Thoracic aorta (tissue), 2 donors: Measurements from ENCODE around the gene STK39. TPM values are rescaled to one million over a fixed set of nuclear protein-coding genes. Genes with fewer than 3 reads are reported as not detected.

Experiments
- ATAC-seq: fragments of 150-250 bp; one replicate; pipeline ENCODE4 v1.8.0; 2017; ENCODE audit warnings: low read depth; ENCODE audit not compliant: insufficient number of reproducible peaks, low FRiP score
- DNase-seq: peaks from one replicate; pipeline ENCODE4 v3.0.0-alpha.2; 2020; ENCODE audit warnings: low spot score
- H3K27ac ChIP-seq, 2 donors: fragments of 200-600 bp; sonication (generic); 1 replicate in 1 of 2; 2 replicates in 1 of 2; pipeline ENCODE4 v1.5.1; 2016; ENCODE audit warnings: mild to moderate bottlenecking in 2 of 2, moderate library complexity in 2 of 2
- H3K27me3 ChIP-seq: fragments of 200-600 bp; sonication (generic); replicated peaks from 2 replicates; pipeline ENCODE4 v1.6.0; 2016; ENCODE audit warnings: mild to moderate bottlenecking; ENCODE audit not compliant: insufficient read depth
- H3K36me3 ChIP-seq: fragments of 200-600 bp; sonication (generic); one replicate; pipeline ENCODE4 v1.5.1; 2016
- H3K4me1 ChIP-seq, 2 donors: fragments of 200-600 bp; sonication (generic); 1 replicate in 1 of 2; 2 replicates in 1 of 2; pipeline versions ENCODE4 v1.5.1 to v1.6.0; 2016; ENCODE audit warnings: low read depth in 2 of 2, mild to moderate bottlenecking in 1 of 2; ENCODE audit not compliant: control insufficient read depth in 1 of 2
- H3K4me3 ChIP-seq: fragments of 200-600 bp; sonication (generic); 2 replicates; pipeline ENCODE4 v1.5.1; 2016; ENCODE audit warnings: mild to moderate bottlenecking
- H3K9me3 ChIP-seq: fragments of 200-600 bp; sonication (generic); 2 replicates; pipeline ENCODE4 v1.5.1; 2016
- total RNA-seq, 2 donors: library from RNA; depleted of rRNA; stranded (reverse); fragments of >200 nt; gene quantifications; one replicate each; pipeline versions ENCODE4 v1.1.0 to v1.2.3, GENCODE V29; 2016
- TF ChIP-seq, protein P1 (sequence below): fragments of 200-600 bp; sonication (generic); IDR thresholded peaks from one replicate; pipeline ENCODE4 v1.5.1; 2019; ENCODE audit warnings: antibody characterized with exemption

Gene STK39
- total RNA-seq, 2 donors from 2014 or later: 11.5 to 18.5 TPM

DNA sequence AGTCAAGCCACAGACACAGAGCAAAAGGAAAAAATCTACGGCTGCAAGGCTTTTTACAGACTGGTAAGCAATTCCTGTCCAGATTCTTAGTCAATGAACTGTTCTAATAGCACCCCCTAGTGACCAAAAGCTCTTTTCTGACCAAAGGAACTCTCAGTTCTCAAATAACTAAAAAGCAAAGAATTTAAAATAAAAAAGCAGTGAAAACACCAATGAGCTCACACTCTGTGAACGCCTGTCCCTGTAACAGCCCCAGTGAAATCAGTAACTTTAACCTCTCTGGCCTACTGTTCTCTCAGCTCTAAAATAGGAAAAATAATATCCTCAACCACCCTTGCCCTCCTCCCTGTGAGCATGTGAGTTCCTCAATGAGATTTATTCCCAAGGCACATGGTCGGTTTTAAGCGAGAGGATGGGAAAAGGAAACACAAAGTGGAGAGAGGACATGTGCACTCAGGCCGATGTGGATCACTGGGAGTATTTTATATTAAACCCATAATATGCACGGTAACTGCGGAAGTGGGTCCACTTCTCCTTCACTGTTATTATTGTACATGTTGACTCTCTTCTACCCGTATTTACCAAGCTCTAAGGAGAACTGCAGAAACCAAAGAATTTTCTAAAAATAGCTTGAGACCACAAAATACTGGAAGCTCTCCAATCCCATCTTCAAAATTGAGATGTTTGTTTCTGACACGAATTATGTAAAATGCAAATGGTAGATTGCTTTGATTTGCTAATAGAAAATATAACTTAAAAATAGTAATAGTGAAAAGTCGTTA is 128.5 kb downstream of the STK39 start:
- no peaks in the 10 kb centered on the region for H3K27me3 ChIP-seq
- H3K27ac ChIP-seq: no peak overlapping the region
- no peaks in the 10 kb centered on the region for H3K36me3 ChIP-seq
- DNase-seq (no peak), ATAC-seq (peak; percentile 72)
- TF ChIP-seq, protein P1, sequence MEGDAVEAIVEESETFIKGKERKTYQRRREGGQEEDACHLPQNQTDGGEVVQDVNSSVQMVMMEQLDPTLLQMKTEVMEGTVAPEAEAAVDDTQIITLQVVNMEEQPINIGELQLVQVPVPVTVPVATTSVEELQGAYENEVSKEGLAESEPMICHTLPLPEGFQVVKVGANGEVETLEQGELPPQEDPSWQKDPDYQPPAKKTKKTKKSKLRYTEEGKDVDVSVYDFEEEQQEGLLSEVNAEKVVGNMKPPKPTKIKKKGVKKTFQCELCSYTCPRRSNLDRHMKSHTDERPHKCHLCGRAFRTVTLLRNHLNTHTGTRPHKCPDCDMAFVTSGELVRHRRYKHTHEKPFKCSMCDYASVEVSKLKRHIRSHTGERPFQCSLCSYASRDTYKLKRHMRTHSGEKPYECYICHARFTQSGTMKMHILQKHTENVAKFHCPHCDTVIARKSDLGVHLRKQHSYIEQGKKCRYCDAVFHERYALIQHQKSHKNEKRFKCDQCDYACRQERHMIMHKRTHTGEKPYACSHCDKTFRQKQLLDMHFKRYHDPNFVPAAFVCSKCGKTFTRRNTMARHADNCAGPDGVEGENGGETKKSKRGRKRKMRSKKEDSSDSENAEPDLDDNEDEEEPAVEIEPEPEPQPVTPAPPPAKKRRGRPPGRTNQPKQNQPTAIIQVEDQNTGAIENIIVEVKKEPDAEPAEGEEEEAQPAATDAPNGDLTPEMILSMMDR: peak; percentile 62
- H3K4me3 ChIP-seq: no peak overlapping the region
- peaks cover 0 to 13% of the 10 kb centered on the region in 2 donors for H3K4me1 ChIP-seq
- H3K9me3 ChIP-seq: no peaks in the 10 kb centered on the region

DNA sequence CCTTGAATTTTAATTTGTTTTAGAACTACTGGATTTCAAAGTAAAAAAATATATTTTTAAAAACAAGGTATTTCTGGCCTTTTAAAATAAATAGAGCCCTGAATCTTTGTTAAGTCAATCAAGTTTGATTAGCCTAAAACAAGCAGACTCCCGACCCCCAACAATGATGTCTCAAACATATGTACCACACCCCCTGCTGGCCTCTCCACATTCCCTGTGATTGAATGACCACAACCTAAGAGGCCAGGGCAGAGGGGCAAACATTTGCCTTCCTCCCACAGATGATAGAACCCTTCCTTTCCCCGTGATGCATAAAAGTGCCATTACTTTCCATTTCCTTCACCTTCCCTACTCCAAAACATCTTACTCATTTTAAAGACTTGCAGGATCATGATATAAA is 130.9 kb downstream of the STK39 start:
- ATAC-seq: no peak
- TF ChIP-seq, protein P1: no peak

GRCh38 chr2:168114619-168115018 is 132.8 kb downstream of the STK39 start:
- Histone ChIP-seq H3K9me3 (no peaks in the 10 kb centered on the region), H3K4me1 (peaks cover 0 to 18% of the 10 kb centered on the region in 2 donors), H3K4me3 (no peak overlapping the region), H3K27me3 (no peaks in the 10 kb centered on the region), H3K36me3 (no peaks in the 10 kb centered on the region), H3K27ac (no peak overlapping the region)
- ATAC-seq (no peak), DNase-seq (no peak)
- TF ChIP-seq, protein P1: no peak

More for the DNA sequence above, 130.9 kb downstream of the STK39 start:
- H3K4me1 ChIP-seq: peaks cover 0 to 18% of the 10 kb centered on the region in 2 donors
- no peak overlapping the region for H3K27ac ChIP-seq
- H3K36me3 ChIP-seq: no peaks in the 10 kb centered on the region
- H3K27me3 ChIP-seq: no peaks in the 10 kb centered on the region
- DNase-seq: no peak
- H3K9me3 ChIP-seq: no peaks in the 10 kb centered on the region
- H3K4me3 ChIP-seq: no peak overlapping the region

GRCh38 chr2:168114040-168114439 is 133.4 kb downstream of the STK39 start:
- Histone ChIP-seq H3K9me3 (no peaks in the 10 kb centered on the region), H3K4me1 (peaks cover 0 to 17% of the 10 kb centered on the region in 2 donors), H3K27me3 (no peaks in the 10 kb centered on the region), H3K4me3 (no peak overlapping the region), H3K36me3 (no peaks in the 10 kb centered on the region), H3K27ac (no peak overlapping the region)
- DNase-seq (no peak), ATAC-seq (no peak)
- TF ChIP-seq, protein P1: no peak

DNA sequence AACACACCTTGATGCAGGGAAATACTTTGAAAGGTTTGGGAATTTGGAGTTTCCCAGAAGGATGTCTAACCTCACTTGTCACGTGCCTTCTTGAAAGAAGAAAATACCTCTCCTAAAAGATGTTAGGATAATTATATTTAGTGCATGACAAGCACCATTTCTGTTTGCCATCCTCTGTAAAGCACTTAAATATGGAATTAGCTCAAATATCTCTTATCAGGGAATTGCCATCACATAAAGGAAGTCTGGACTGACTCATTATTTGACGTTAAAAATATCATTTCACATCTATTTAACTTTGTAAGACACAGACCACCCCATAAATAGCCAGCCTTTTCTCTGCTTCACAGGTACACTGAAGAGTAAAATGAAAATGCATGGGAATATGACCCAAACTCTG is 140.1 kb downstream of the STK39 start:
- TF ChIP-seq, protein P1: no peak
- Histone ChIP-seq H3K4me3 (no peak overlapping the region), H3K27me3 (no peaks in the 10 kb centered on the region), H3K27ac (no peak overlapping the region), H3K9me3 (no peaks in the 10 kb centered on the region), H3K4me1 (no peaks in the 10 kb centered on the region), H3K36me3 (no peaks in the 10 kb centered on the region)
- ATAC-seq: no peak
- no peak for DNase-seq
